KMS-11 (cell line): ENCODE data around the gene LHFPL2.

ENCODE experiments used
- H2AFZ ChIP-seq: fragments of 200-600 bp; sonication (generic); 2 replicates; pipeline ENCODE4 v1.6.1; 2016; ENCODE audit warnings: antibody characterized with exemption, mixed run types, low read depth
- H3K27ac ChIP-seq: fragments of 200-600 bp; sonication (generic); 2 replicates; pipeline ENCODE4 v1.6.1; 2016; ENCODE audit warnings: mild to moderate bottlenecking, mixed run types
- H3K27me3 ChIP-seq: fragments of 200-600 bp; sonication (generic); 2 replicates; pipeline ENCODE4 v1.6.1; 2017; ENCODE audit warnings: mild to moderate bottlenecking, low read depth, mixed run types, moderate library complexity; ENCODE audit not compliant: insufficient read depth
- H3K36me3 ChIP-seq: fragments of 200-600 bp; sonication (generic); 2 replicates; pipeline ENCODE4 v1.6.1; 2017; ENCODE audit warnings: mild to moderate bottlenecking, mixed run types; ENCODE audit not compliant: insufficient read depth
- H3K4me1 ChIP-seq: fragments of 200-600 bp; sonication (generic); 2 replicates; pipeline ENCODE4 v1.6.1; 2016; ENCODE audit warnings: mild to moderate bottlenecking, low read depth, mixed run types; ENCODE audit not compliant: poor library complexity, severe bottlenecking
- H3K4me2 ChIP-seq: fragments of 200-600 bp; sonication (generic); 2 replicates; pipeline ENCODE4 v1.7.0; 2016; ENCODE audit warnings: mild to moderate bottlenecking, mixed run types
- H3K4me3 ChIP-seq: fragments of 200-600 bp; sonication (generic); IDR thresholded peaks from 2 replicates; pipeline ENCODE4 v1.6.1; 2017; ENCODE audit warnings: low read depth, low read length, mixed read lengths; ENCODE audit not compliant: insufficient read depth
- H3K79me2 ChIP-seq: fragments of 200-600 bp; sonication (generic); 2 replicates; pipeline ENCODE4 v1.6.1; 2016; ENCODE audit warnings: low read depth, mixed run types; ENCODE audit not compliant: insufficient read depth
- H3K9ac ChIP-seq: fragments of 200-600 bp; sonication (generic); 2 replicates; pipeline ENCODE4 v1.6.1; 2016; ENCODE audit warnings: mild to moderate bottlenecking, mixed run types
- H4K20me1 ChIP-seq: fragments of 200-600 bp; sonication (generic); 2 replicates; pipeline ENCODE4 v1.6.1; 2016; ENCODE audit warnings: mild to moderate bottlenecking, mixed run types; ENCODE audit not compliant: insufficient read depth
- CTCF ChIP-seq: fragments of 200-600 bp; sonication (generic); conservative IDR thresholded peaks from 2 replicates; pipeline ENCODE4 v1.6.1; 2017; ENCODE audit warnings: low read depth, mild to moderate bottlenecking, antibody characterized with exemption, low read length, moderate library complexity, mixed read lengths

LHFPL2 gene

GRCh38 chr5:78577071-78577807 lies 71.3 kb downstream of the LHFPL2 start:
- Histone ChIP-seq H3K4me3 (no peak overlapping the region), H3K27ac (peak overlapping the region; percentile 25; the same call in 1 of the 2 replicates), H3K4me2 (no peak overlapping the region), H3K4me1 (peaks cover 61% of the 10 kb centered on the region), H4K20me1 (no peaks in the 10 kb centered on the region), H3K9ac (no peak overlapping the region), H3K79me2 (no peaks in the 10 kb centered on the region), H3K36me3 (no peaks in the 10 kb centered on the region), H2AFZ (peak overlapping the region; percentile 5; the same call in 1 of the 2 replicates), H3K27me3 (no peaks in the 10 kb centered on the region)
- TF ChIP-seq CTCF = no peak

- Histone ChIP-seq H3K4me3 (no peak overlapping the region), H3K4me2 (no peak overlapping the region), H3K4me1 (peaks cover 69% of the 10 kb centered on the region), H4K20me1 (no peaks in the 10 kb centered on the region), H3K36me3 (no peaks in the 10 kb centered on the region), H2AFZ (peak overlapping the region; percentile 5; the same call in 1 of the 2 replicates), H3K9ac (no peak overlapping the region), H3K27me3 (no peaks in the 10 kb centered on the region), H3K79me2 (no peaks in the 10 kb centered on the region), H3K27ac (peak overlapping the region; percentile 25; the same call in 1 of the 2 replicates)
- TF ChIP-seq CTCF = no peak
Measured at GRCh38 chr5:78576376-78576775, 72.2 kb downstream of the LHFPL2 start.

- H3K27me3 ChIP-seq = no peaks in the 10 kb centered on the region
- no peaks in the 10 kb centered on the region for H3K36me3 ChIP-seq
- peak overlapping the region; percentile 40 for H2AFZ ChIP-seq
- no peaks in the 10 kb centered on the region for H3K79me2 ChIP-seq
- H3K9ac ChIP-seq = peak overlapping the region; percentile 77
- H3K27ac ChIP-seq = peak overlapping the region; percentile 97
- no peak overlapping the region for H3K4me3 ChIP-seq
- no peaks in the 10 kb centered on the region for H4K20me1 ChIP-seq
- peaks cover 86% of the 10 kb centered on the region for H3K4me1 ChIP-seq
- H3K4me2 ChIP-seq = peak overlapping the region; percentile 83
- TF ChIP-seq CTCF = no peak
Measured at GRCh38 chr5:78574731-78575161, 73.8 kb downstream of the LHFPL2 start.

- no peaks in the 10 kb centered on the region for H3K36me3 ChIP-seq
- H3K4me3 ChIP-seq = no peak overlapping the region
- peak overlapping the region; percentile 83 for H3K4me2 ChIP-seq
- peak overlapping the region; percentile 40; the same call in 1 of the 2 replicates for H2AFZ ChIP-seq
- TF ChIP-seq CTCF = no peak
- no peaks in the 10 kb centered on the region for H4K20me1 ChIP-seq
- H3K4me1 ChIP-seq = peaks cover 91% of the 10 kb centered on the region
- H3K27me3 ChIP-seq = no peaks in the 10 kb centered on the region
- peak overlapping the region; percentile 97 for H3K27ac ChIP-seq
- H3K79me2 ChIP-seq = no peaks in the 10 kb centered on the region
- H3K9ac ChIP-seq = peak overlapping the region; percentile 77; the same call in 1 of the 2 replicates
Measured at GRCh38 chr5:78574131-78574673, 74.4 kb downstream of the LHFPL2 start.
